ENCODE measurements around the gene KIFC3. TPM values are rescaled to one million over a fixed set of nuclear protein-coding genes. Genes with fewer than 3 reads are reported as not detected.

The KIFC3 gene
- total RNA-seq, 1 experiment from 2014 or later: 32.6 TPM

- Histone ChIP-seq H3K4me3 (ENCODE audit: low read length) (no peak overlapping the region), H3K4me1 (ENCODE audit: insufficient read depth, low read length) (peaks cover 34% of the 10 kb centered on the region), H4K20me1 (ENCODE audit: low read length) (no peaks in the 10 kb centered on the region), H3F3A (ENCODE audit: low read length, unreplicated experiment) (no peaks in the 10 kb centered on the region), H3K4me2 (ENCODE audit: low read length) (no peak overlapping the region), H3K27ac (ENCODE audit: low read length) (no peak overlapping the region), H3K9me2 (replicated peaks; ENCODE audit: low read length) (no peaks in the 10 kb centered on the region), H3K9me3 (ENCODE audit: low read length) (no peaks in the 10 kb centered on the region), H3K79me2 (ENCODE audit: low read length) (peaks cover 4% of the 10 kb centered on the region), H3K9ac (ENCODE audit: low read length) (no peak overlapping the region), H2AFZ (ENCODE audit: low read length) (no peak overlapping the region), H3K36me3 (ENCODE audit: low read depth, low read length) (no peaks in the 10 kb centered on the region), H3K27me3 (ENCODE audit: low read length) (no peaks in the 10 kb centered on the region)
- DNase-seq: peak; percentile 72
- BruUV-seq (replicated peaks): no TSS peak
- peak; percentile 64 for ATAC-seq
- ChIA-PET CTCF (interaction anchor here (0.6 to 1.1 kb wide), 4 partner anchors 21 to 68 kb away, joined by 3 to 9 read pairs (median 3); no protein-coding TSS in a partner anchor), POLR2A (ENCODE audit: unreplicated experiment) (no interaction called here)
- TF ChIP-seq EZH2 (IDR thresholded peaks at IDR 0.05; ENCODE audit: low read length, unreplicated experiment) (no peak), EZH2phosphoT487 (IDR thresholded peaks at IDR 0.05; ENCODE audit: borderline replicate concordance, low read length) (no peak)
- TF ChIP-seq, protein P1, sequence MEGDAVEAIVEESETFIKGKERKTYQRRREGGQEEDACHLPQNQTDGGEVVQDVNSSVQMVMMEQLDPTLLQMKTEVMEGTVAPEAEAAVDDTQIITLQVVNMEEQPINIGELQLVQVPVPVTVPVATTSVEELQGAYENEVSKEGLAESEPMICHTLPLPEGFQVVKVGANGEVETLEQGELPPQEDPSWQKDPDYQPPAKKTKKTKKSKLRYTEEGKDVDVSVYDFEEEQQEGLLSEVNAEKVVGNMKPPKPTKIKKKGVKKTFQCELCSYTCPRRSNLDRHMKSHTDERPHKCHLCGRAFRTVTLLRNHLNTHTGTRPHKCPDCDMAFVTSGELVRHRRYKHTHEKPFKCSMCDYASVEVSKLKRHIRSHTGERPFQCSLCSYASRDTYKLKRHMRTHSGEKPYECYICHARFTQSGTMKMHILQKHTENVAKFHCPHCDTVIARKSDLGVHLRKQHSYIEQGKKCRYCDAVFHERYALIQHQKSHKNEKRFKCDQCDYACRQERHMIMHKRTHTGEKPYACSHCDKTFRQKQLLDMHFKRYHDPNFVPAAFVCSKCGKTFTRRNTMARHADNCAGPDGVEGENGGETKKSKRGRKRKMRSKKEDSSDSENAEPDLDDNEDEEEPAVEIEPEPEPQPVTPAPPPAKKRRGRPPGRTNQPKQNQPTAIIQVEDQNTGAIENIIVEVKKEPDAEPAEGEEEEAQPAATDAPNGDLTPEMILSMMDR (conservative IDR thresholded peaks at IDR 0.05; ENCODE audit: low read depth, low read length): peak; percentile 64
- intact Hi-C loops (cut with micrococcal nuclease): loop anchor here (2.0 kb wide), 1 partner anchor 67 kb away; no protein-coding TSS in a partner anchor
Observed at GRCh38 chr16:57795431-57795878, 6.8 kb downstream of the KIFC3 start.

DNA sequence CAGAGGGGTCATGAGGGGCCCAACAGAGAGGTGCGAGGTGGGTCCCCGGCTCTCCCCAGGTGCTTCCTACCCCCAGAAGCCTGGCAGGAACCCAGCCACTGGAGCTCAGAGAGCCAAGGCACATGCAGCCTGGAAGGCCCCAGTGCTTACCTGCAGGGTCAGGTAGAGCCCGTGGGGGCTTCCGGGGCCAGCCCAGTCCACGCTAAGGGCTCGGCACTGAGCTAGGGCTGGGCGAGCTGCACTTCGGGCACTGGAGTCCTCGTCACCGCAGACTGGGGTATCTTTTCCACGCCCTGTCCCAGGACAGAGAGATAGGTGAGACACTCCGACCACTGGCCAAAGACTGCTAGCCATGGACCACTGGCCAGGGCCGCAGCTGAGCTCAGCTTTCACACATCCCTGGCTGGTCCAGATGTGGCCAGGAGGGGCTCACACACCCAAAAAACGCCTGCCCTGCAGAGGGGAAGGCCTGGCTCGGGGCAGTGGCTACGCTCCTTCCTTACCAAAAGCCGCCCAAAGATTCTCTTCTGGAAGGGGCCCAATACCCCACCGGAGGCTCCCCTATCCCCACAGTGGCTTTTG is 7.4 kb downstream of the KIFC3 start:
- Histone ChIP-seq H3K27ac (ENCODE audit: low read length) (no peak overlapping the region), H3F3A (ENCODE audit: low read length, unreplicated experiment) (no peaks in the 10 kb centered on the region), H3K9ac (ENCODE audit: low read length) (no peak overlapping the region), H4K20me1 (ENCODE audit: low read length) (no peaks in the 10 kb centered on the region), H3K4me1 (ENCODE audit: insufficient read depth, low read length) (peaks cover 30% of the 10 kb centered on the region), H3K36me3 (ENCODE audit: low read depth, low read length) (no peaks in the 10 kb centered on the region), H3K9me2 (replicated peaks; ENCODE audit: low read length) (no peaks in the 10 kb centered on the region), H3K9me3 (ENCODE audit: low read length) (no peaks in the 10 kb centered on the region), H2AFZ (ENCODE audit: low read length) (no peak overlapping the region), H3K4me3 (ENCODE audit: low read length) (no peak overlapping the region), H3K4me2 (ENCODE audit: low read length) (no peak overlapping the region), H3K27me3 (ENCODE audit: low read length) (no peaks in the 10 kb centered on the region), H3K79me2 (ENCODE audit: low read length) (no peaks in the 10 kb centered on the region)
- TF ChIP-seq, protein P1 (conservative IDR thresholded peaks at IDR 0.05; ENCODE audit: low read depth, low read length): no peak
- TF ChIP-seq EZH2 (IDR thresholded peaks at IDR 0.05; ENCODE audit: low read length, unreplicated experiment) (no peak), EZH2phosphoT487 (IDR thresholded peaks at IDR 0.05; ENCODE audit: borderline replicate concordance, low read length) (no peak)
- DNase-seq: no peak
- POLR2A ChIA-PET (ENCODE audit: unreplicated experiment): no interaction called here
- no peak for ATAC-seq
- intact Hi-C loops (cut with micrococcal nuclease): loop anchor here (2.0 kb wide), 1 partner anchor 68 kb away; no protein-coding TSS in a partner anchor
- CTCF ChIA-PET: interaction anchor here (0.6 to 1.1 kb wide), 3 partner anchors 21 to 68 kb away, joined by 3 to 9 read pairs (median 3); no protein-coding TSS in a partner anchor
- no TSS peak for BruUV-seq (replicated peaks)

DNA sequence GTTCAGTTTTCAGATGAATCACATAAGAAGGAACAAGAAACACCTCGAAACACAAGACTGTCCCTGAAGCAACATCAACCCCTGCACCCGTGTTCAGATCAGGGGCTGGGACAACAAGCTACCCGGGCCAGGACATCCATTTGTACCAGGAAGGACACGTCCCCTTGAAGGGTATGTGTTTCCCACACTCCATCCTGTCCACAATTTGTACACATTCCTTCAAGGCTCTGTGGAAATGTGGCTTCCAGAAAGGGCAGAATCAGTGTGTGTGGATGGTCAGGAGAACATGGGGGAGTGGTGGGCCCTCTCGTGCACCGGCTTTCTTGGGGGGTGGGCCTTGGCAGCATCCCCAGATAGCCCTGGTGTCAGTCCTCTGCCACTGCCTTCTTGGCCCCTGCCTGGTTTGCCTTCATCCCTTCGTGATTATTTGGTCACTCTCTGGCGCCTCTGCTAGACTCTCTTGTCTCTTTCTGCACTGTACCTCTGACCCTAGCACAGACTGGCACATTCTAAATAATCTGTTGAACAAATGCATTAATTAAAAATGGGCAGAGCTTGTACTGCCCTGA is 10.3 kb downstream of the KIFC3 start:
- Histone ChIP-seq H3K27ac (ENCODE audit: low read length) (no peak overlapping the region), H3K36me3 (ENCODE audit: low read depth, low read length) (no peaks in the 10 kb centered on the region), H3K4me2 (ENCODE audit: low read length) (no peak overlapping the region), H3K9ac (ENCODE audit: low read length) (no peak overlapping the region), H2AFZ (ENCODE audit: low read length) (no peak overlapping the region), H3K9me3 (ENCODE audit: low read length) (no peaks in the 10 kb centered on the region), H3K27me3 (ENCODE audit: low read length) (no peaks in the 10 kb centered on the region), H3F3A (ENCODE audit: low read length, unreplicated experiment) (no peaks in the 10 kb centered on the region), H3K4me1 (ENCODE audit: insufficient read depth, low read length) (peaks cover 16% of the 10 kb centered on the region), H3K79me2 (ENCODE audit: low read length) (no peaks in the 10 kb centered on the region), H3K9me2 (replicated peaks; ENCODE audit: low read length) (no peaks in the 10 kb centered on the region), H3K4me3 (ENCODE audit: low read length) (no peak overlapping the region), H4K20me1 (ENCODE audit: low read length) (no peaks in the 10 kb centered on the region)
- TF ChIP-seq EZH2phosphoT487 (IDR thresholded peaks at IDR 0.05; ENCODE audit: borderline replicate concordance, low read length): no peak
- TF ChIP-seq EZH2 (IDR thresholded peaks at IDR 0.05; ENCODE audit: low read length, unreplicated experiment): no peak
- TF ChIP-seq, protein P1 (conservative IDR thresholded peaks at IDR 0.05; ENCODE audit: low read depth, low read length): no peak
- ChIA-PET POLR2A (ENCODE audit: unreplicated experiment) (no interaction called here), CTCF (no interaction called here)
- DNase-seq: no peak
- no peak for ATAC-seq
- no TSS peak for BruUV-seq (replicated peaks)
- intact Hi-C loops (cut with micrococcal nuclease): no loop called here

All from PC-3 (cell line).